Activated naive CD4-positive, alpha-beta T cell treated with anti-CD3 and anti-CD28 coated beads, Interleukin-2, amount 50 U/mL, for 24 hours (primary cell): ENCODE results near the gene EIF1AY.

ENCODE experiments used
- H3K27ac Mint-ChIP-seq: one replicate; pipeline ENCODE4 v1.8.0; 2021; ENCODE audit warnings: mild to moderate bottlenecking, mixed read lengths
- H3K27me3 Mint-ChIP-seq: one replicate; pipeline ENCODE4 v1.8.0; 2021; ENCODE audit warnings: mixed read lengths
- H3K36me3 Mint-ChIP-seq: one replicate; pipeline ENCODE4 v1.8.0; 2021; ENCODE audit warnings: mixed read lengths
- H3K4me1 Mint-ChIP-seq: one replicate; pipeline ENCODE4 v1.8.0; 2021; ENCODE audit warnings: mixed read lengths
- H3K4me3 Mint-ChIP-seq: one replicate; pipeline ENCODE4 v1.8.0; 2021; ENCODE audit warnings: mild to moderate bottlenecking, mixed read lengths
- H3K9me3 Mint-ChIP-seq: one replicate; pipeline ENCODE4 v1.8.0; 2021; ENCODE audit warnings: mixed read lengths

The EIF1AY gene

GRCh38 chrY:20586161-20586560 is 10.6 kb downstream of the EIF1AY start:
- H3K36me3 Mint-ChIP-seq, result no peaks in the 10 kb centered on the region
- peaks cover 8% of the 10 kb centered on the region for H3K4me1 Mint-ChIP-seq
- no peaks in the 10 kb centered on the region for H3K9me3 Mint-ChIP-seq
- no peaks in the 10 kb centered on the region for H3K27me3 Mint-ChIP-seq
- H3K4me3 Mint-ChIP-seq, result no peak overlapping the region
- H3K27ac Mint-ChIP-seq, result peak overlapping the region; percentile 2
